Bronchial epithelial cell (primary cell): ENCODE data around the gene ASPG. TPM values are rescaled to one million over a fixed set of nuclear protein-coding genes. Genes with fewer than 3 reads are reported as not detected.

ENCODE experiments used
- DNase-seq: peaks from one replicate; pipeline ENCODE4 v3.0.0-alpha.2; 2010; ENCODE audit warnings: low read depth
- FAIRE-seq: peaks from 2 replicates; lab custom pipeline; 2011; peaks lifted over from hg19 to GRCh38; lab: Jason Lieb, UNC
- H3K27me3 ChIP-seq: 2 replicates; pipeline ENCODE4 v1.5.1; 2011; ENCODE audit warnings: low read length; ENCODE audit not compliant: control insufficient read depth, insufficient read depth
- H3K36me3 ChIP-seq: 2 replicates; pipeline ENCODE4 v1.5.1; 2011; ENCODE audit warnings: low read length; ENCODE audit not compliant: control insufficient read depth, insufficient read depth
- H3K4me3 ChIP-seq: 2 replicates; pipeline ENCODE4 v1.5.1; 2011; ENCODE audit warnings: mild to moderate bottlenecking, low read depth, low read length, control low read depth
- total RNA-seq: library from RNA; depleted of rRNA; stranded (reverse); fragments of >200 nt; gene quantifications from 2 replicates; pipeline ENCODE4 v1.2.1, GENCODE V29; 2014
- TF ChIP-seq, protein P1 (sequence below): IDR thresholded peaks from 2 replicates; pipeline ENCODE4 v1.5.1; 2011; ENCODE audit warnings: mild to moderate bottlenecking, moderate library complexity, low read length, control low read depth, inconsistent platforms; ENCODE audit not compliant: insufficient read depth, severe bottlenecking

The ASPG gene
- total RNA-seq, 1 donor from 2014 or later: 0.53 TPM

DNA sequence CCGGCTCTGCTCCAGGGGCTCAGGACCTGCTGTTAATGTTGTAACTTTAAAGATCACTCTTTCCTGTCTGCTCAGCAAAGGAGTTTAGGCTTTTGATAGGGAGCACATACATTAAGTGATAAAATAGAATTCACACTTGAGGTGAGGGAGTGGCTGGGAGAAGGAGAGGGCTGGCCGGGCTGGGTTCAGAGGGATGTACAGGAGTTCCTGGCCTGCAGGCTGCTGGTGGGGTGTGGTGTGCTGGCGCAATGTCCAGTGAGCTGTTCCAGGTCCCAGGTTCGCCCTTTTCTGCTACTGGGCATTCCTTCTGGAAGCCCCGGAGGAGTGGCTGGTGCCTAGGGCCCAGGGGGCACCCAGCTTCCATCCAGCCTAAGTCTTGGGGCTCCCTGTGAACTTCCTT lies 70.6 kb downstream of the ASPG start:
- TF ChIP-seq, protein P1, sequence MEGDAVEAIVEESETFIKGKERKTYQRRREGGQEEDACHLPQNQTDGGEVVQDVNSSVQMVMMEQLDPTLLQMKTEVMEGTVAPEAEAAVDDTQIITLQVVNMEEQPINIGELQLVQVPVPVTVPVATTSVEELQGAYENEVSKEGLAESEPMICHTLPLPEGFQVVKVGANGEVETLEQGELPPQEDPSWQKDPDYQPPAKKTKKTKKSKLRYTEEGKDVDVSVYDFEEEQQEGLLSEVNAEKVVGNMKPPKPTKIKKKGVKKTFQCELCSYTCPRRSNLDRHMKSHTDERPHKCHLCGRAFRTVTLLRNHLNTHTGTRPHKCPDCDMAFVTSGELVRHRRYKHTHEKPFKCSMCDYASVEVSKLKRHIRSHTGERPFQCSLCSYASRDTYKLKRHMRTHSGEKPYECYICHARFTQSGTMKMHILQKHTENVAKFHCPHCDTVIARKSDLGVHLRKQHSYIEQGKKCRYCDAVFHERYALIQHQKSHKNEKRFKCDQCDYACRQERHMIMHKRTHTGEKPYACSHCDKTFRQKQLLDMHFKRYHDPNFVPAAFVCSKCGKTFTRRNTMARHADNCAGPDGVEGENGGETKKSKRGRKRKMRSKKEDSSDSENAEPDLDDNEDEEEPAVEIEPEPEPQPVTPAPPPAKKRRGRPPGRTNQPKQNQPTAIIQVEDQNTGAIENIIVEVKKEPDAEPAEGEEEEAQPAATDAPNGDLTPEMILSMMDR: no peak
- Histone ChIP-seq H3K36me3 (no peaks in the 10 kb centered on the region), H3K4me3 (no peak overlapping the region), H3K27me3 (no peaks in the 10 kb centered on the region)
- DNase-seq (no peak), FAIRE-seq (no peak)

DNA sequence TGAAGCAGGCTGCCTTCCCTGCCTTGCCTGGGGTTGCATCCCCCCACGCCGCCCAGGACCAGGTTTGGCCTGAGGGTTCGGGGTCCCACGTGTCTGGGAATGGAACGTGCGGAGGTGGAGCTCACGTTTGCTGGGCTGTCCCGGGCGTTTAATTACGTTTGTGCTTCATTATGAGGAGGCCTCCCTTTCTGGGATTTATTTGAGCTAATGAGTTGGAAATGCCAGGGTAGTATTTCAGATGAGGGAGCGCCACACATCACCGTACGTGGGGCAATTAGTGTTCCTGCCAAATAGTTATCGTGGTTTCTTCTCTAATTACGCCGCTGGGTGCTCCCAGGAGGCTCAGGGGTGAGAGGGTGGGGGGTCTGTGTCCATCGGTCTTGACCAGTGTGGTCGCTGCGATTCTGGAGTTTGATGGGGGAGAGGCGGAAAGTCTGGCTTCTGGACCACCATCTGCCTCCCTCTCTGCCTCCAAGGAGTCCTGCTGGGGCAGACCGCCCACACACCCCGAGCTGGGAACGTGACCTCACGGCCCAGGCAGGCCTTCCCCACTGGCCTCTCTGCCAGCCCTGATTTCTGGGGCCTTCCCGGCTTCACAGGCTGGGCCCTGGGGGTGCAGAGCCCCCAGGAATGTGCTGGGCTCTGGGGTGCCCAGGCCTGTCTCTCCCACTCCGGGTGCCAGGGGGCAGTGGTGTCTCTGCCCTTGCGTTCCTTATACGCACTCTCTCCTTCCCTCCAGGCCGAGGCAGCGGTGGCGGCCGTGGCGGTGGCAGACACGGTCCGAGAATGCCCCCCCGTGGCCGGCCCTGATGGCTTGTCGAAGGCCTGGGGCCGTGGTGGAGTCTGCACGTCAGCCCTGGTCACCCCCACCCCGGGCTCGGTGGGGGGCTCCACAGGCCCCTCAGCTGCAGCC lies 71.8 kb downstream of the ASPG start:
- TF ChIP-seq, protein P1: no peak
- FAIRE-seq: no peak
- Histone ChIP-seq H3K27me3 (no peaks in the 10 kb centered on the region), H3K4me3 (no peak overlapping the region), H3K36me3 (no peaks in the 10 kb centered on the region)
- no peak for DNase-seq

DNA sequence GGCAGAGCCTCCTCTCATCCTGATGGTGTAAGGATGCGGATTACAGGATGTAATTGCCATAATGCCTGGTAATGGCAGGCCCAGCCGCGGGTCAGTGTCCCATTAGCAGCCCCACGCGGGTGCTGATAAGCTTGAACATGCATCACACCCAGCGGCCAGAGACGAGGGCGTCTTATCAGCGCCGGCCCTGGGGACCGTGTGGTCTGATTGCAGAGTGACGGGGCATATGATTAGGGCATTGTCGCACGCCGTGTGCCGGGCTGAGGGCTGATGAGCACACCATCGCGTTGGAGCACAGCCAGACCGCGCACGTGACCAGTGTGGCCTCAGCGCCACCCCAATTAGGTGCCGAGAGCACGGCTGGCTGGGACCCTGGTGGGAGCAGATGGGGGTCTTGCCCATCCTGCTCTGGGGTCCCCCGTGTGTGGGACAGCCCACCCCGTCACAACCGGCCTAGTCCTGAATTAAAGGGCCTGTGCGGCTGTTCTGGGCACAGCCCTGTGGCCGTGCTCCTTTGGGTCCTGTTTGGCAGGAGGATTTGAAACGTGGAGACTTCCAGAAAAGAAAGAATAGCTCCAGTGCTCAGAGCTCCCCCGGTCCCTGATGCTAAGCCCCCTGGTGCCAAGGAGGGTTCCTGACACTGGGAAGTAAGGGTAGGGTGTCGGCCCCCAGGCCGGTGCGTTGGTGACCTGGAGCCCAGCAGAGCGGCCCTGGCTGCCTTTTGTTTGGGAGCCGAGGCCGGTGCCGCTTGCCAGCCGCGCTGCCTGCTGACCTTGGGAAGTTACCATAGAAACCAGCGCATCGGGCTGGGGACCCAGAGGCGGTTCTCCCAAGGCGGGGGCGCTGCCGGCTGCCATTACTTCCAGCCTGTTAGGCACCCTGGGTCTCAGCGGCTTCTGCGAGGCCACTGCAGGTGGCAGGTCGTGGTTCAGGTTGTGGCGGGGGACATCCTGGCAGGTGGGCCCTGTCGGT lies 73.6 kb downstream of the ASPG start:
- Histone ChIP-seq H3K4me3 (no peak overlapping the region), H3K36me3 (no peaks in the 10 kb centered on the region), H3K27me3 (no peaks in the 10 kb centered on the region)
- FAIRE-seq (no peak), DNase-seq (no peak)
- TF ChIP-seq, protein P1: no peak

DNA sequence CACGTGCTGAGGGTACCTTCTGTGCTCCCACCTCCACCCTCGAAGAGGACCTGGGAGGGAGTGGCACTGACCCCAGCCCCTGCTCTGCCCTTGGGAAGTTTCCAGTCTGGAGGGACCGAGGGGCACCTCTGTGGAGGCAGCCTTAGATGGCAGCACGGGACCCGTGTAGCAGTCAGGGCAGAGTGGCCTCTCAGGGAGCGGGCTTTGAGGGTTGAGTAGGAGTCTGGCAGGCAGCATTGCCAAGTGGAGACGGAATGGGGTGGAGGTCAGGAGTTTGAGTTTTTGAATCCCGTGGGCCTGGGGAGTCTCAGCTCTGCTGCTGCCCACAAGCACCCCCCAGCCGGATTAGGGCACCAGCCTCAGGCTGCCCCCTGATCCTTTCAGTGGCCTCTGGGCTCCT lies 74.5 kb downstream of the ASPG start:
- no peaks in the 10 kb centered on the region for H3K27me3 ChIP-seq
- DNase-seq: no peak
- FAIRE-seq: no peak
- TF ChIP-seq, protein P1: no peak
- H3K36me3 ChIP-seq: no peaks in the 10 kb centered on the region
- H3K4me3 ChIP-seq: no peak overlapping the region

DNA sequence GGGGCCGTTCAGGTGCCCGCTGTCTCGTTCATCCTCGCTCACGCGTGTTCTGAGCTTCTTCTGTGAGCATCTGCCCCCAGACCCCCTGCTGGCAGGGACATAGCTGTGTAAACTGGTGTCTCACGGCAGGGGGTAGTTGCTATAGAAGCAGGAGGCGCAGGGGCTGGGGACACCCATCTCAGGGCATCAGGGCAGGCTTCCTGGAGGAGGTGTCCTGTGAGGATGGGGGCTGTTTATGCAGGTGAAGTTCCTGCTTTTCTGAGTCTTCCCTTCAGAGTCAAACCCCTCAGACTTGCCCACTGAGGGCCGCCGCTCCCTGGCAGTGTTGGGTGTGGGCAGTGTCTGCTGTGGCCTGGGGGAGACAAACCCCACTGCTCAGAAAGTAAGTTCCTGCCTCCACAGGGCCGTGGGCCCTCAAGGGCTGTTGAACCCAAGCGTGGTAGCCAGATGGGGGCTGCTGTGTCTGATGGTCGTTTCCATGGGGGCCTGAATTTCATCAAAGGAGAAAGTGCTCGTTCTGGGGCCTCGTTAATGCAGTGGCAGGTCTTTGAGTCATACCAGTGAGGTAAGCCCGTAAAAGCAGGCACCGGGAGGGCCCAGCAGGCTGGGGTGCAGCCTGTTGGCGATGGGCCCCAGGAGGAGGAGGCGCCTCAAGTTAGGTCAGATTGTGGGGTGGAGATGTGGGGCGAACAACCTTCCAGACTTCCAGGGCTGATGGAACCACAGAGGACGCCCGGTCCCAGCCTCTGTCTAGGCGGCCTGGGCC lies 76.3 kb downstream of the ASPG start:
- no peaks in the 10 kb centered on the region for H3K27me3 ChIP-seq
- DNase-seq: no peak
- TF ChIP-seq, protein P1: no peak
- no peak overlapping the region for H3K4me3 ChIP-seq
- FAIRE-seq: no peak
- H3K36me3 ChIP-seq: no peaks in the 10 kb centered on the region
